Motor neuron (in vitro differentiated cells): ENCODE results near the gene DND1. TPM values are rescaled to one million over a fixed set of nuclear protein-coding genes. Genes with fewer than 3 reads are reported as not detected.
A peak's percentile ranks its signal among the peaks of the same experiment; 100 is the strongest.
"Not testable (repeated sequence)": the region's sequence is repeated elsewhere in the genome, so short reads cannot be mapped to it uniquely, and the experiment has no call there.

Experiments
- ATAC-seq, 8 experiments: fragments of 200-7000 bp; cut with Tn5 transposase; replicated peaks in 6 of 8; 2 replicates each; pipeline ENCODE4 v1.8.0; 2021; ENCODE audit warnings: mild to moderate bottlenecking in 8 of 8, moderate library complexity in 8 of 8
- H3K27ac ChIP-seq, 2 donors: fragments of 250-450 bp; sonication (Bioruptor Pico); 2 replicates each; pipeline ENCODE4 v1.9.0; 2021; ENCODE audit warnings: antibody characterized with exemption in 2 of 2, mild to moderate bottlenecking in 2 of 2, moderate library complexity in 1 of 2
- H3K4me1 ChIP-seq, 2 donors: fragments of 250-450 bp; sonication (Bioruptor Pico); replicated peaks in 1 of 2; 2 replicates each; pipeline ENCODE4 v1.6.1; 2021; ENCODE audit warnings: antibody characterized with exemption in 2 of 2, mild to moderate bottlenecking in 2 of 2, moderate library complexity in 1 of 2
- H3K4me3 ChIP-seq, 5 donors: fragments of 250-450 bp; sonication (Bioruptor Pico); 2 replicates each; pipeline ENCODE4 v1.9.0; 2021; ENCODE audit warnings: antibody characterized with exemption in 5 of 5, mild to moderate bottlenecking in 5 of 5, moderate library complexity in 4 of 5
- WGBS, 10 experiments: fragments of 450-650 bp; shearing (Covaris generic); methylation state at CpG; one replicate each; pipeline ENCODE4 v1.0.0; 2022; 5-methylcytosine and 5-hydroxymethylcytosine counted together
- in situ Hi-C, 9 experiments: fragments of 400-800 bp; cut with MboI; loops; one replicate each; pipeline ENCODE4 v1.15.0; 2021; ENCODE audit warnings: low sequenced_read_pairs in 9 of 9, low pct_unique_long_range_greater_than_20kb in 2 of 9; ENCODE audit not compliant: unreplicated experiment in 9 of 9
- total RNA-seq, 8 experiments: library from RNA; unstranded; fragments of 300-600 nt; gene quantifications; 2 replicates each; pipeline versions ENCODE4 v1.2.3 to v1.2.4, GENCODE V29; 2022

The DND1 gene
- 1 to 10 TPM in 1 of 8 experiments, under 1 TPM in 3, not detected in 4; 0.43 to 1.0 (median 0.46) TPM for total RNA-seq

GRCh38 chr5:140673187-140673976 is at the start of gene DND1:
Gene DND1, minus strand, starts transcription at chr5:140673576. Its CDS starts 34 bp downstream, at chr5:140673542.
- 73 to 100% (median 95%) methylated on average over 1 to 7 of the region's 45 CpGs; no CpG with 5 or more reads in 6 of the 10 experiments for WGBS, 10 experiments
- Histone ChIP-seq H3K27ac (no peak within 1 kb of the TSS), H3K4me1 (no peaks in the 10 kb centered on the region), H3K4me3 (no peak within 1 kb of the TSS)
- peak in 4 of 8 experiments; percentile 13 to 25 (median 16) for ATAC-seq
- in situ Hi-C loops, result loop anchor here in 2 of 9 experiments (25.0 kb wide), 1 partner anchor 111 kb away; the partner anchor contains the start of genes APBB3 (in 2 of the 2), SLC35A4 (in 2 of the 2) and SRA1 (in 2 of the 2)

DNA sequence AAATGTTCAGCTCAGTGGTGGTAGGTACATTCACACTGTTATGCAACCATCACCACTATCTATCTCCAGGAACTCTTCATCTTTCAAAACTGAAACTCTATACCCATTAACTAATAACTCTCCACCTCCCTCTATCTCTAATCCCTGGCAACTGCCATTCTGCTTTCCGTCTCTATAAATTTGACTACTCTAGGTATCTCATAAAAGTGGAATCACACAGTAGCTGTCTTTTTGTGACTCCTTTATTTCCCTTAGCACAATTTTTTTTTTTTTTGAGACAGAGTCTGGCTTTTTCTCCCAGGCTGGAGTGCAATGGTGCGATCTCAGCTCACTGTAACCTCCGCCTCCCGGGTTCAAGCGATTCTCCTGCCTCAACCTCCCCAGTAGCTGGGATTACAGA is 48.0 kb upstream of the DND1 start:
- H3K4me3 ChIP-seq, H3K27ac ChIP-seq, ATAC-seq, in situ Hi-C loops, H3K4me1 ChIP-seq: not testable (repeated sequence)
- whole genome bisulfite sequencing, 10 experiments, result 71 to 100% (median 89%) methylated on average over 1 to 5 of the region's 5 CpGs; no CpG with 5 or more reads in 3 of the 10 experiments

DNA sequence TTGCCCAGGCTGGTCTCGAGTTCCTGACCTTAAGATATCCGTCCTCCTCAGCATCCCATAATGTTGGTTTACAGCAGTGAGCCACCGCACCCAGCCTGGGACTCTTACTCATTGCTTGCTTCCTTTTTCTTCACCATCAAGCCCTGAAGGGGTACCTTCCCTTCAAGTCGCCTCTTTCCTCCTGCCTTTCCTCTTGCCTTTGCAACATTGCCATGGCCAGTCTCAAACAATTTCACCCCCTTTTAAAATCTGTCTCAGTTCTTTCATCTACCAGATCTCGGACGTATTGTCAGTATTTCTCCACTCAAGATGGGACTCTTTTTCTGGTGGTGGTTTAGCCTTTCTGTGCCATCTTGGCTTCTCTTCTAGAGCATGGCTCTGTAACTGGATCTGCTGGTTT is 47.4 kb upstream of the DND1 start:
- 0 to 100% (median 53%) methylated on average over 1 to 6 of the region's 6 CpGs; no CpG with 5 or more reads in 2 of the 10 experiments for WGBS, 10 experiments
- H3K4me3 ChIP-seq, ATAC-seq, H3K4me1 ChIP-seq, in situ Hi-C loops, H3K27ac ChIP-seq: not testable (repeated sequence)

DNA sequence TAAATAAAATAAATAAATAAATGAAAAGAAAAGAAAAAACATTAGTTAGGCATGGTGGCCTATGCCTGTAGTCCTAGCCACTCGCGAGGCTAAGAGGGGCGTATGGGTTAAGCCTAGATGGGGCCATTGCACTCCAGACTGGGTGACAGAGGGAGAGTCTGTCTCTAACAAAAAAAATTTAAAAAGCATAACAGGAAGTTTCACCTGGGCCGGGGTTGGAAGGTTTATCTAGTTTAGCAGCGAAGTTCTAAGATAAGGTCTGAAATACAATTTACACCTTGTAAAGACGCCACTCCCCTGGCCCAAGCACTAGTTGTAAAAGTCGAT is 44.9 kb upstream of the DND1 start:
- ATAC-seq, result no peak
- in situ Hi-C loops, result no loop called here
- Histone ChIP-seq H3K27ac (no peak overlapping the region), H3K4me1 (no peaks in the 10 kb centered on the region), H3K4me3 (no peak overlapping the region)
- WGBS, 10 experiments, result 56 to 100% (median 90%) methylated on average over 1 to 7 of the region's 7 CpGs; no CpG with 5 or more reads in 2 of the 10 experiments

GRCh38 chr5:140716238-140716637 is 42.9 kb upstream of the DND1 start:
- H3K27ac ChIP-seq, ATAC-seq, in situ Hi-C loops, H3K4me1 ChIP-seq, H3K4me3 ChIP-seq: not testable (repeated sequence)
- 57 to 100% (median 82%) methylated on average over 1 to 2 of the region's 2 CpGs; no CpG with 5 or more reads in 4 of the 10 experiments for WGBS, 10 experiments

GRCh38 chr5:140713562-140714094 is 40.3 kb upstream of the DND1 start:
- no peak overlapping the region for H3K27ac ChIP-seq
- 50 to 100% (median 83%) methylated on average over 1 of the region's 1 CpG; no CpG with 5 or more reads in 3 of the 10 experiments for WGBS, 10 experiments

DNA sequence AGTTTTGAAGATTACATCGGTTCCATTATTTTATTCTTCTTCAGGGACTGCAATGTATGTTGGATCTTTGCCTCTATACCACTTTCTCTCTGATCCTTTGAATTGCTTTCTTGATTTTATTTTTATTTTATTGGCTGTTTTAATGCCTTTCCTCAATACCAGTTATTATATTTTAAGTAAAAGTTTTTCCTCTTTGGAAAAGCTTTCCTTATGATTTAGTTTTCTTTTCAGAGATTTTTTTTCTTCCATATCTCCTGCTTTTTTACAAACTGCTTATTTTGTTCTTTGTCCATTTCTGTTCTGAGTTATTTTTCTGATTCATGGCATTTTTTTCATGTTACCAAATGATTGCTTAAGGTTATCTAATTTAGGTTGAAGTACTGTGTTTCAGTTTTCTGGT is 38.4 kb upstream of the DND1 start:
- Histone ChIP-seq H3K4me3 (peak overlapping the region in 1 of 5 donors; percentile 35), H3K4me1 (no peaks in the 10 kb centered on the region), H3K27ac (no peak overlapping the region)
- ATAC-seq, result no peak
- in situ Hi-C loops, result no loop called here
- 54 to 100% (median 92%) methylated on average over 1 of the region's 1 CpG for WGBS, 10 experiments

More at GRCh38 chr5:140713562-140714094, 40.3 kb upstream of the DND1 start:
- in situ Hi-C loops, result no loop called here
- no peak for ATAC-seq
- H3K4me1 ChIP-seq, result no peaks in the 10 kb centered on the region
- no peak overlapping the region for H3K4me3 ChIP-seq

DNA sequence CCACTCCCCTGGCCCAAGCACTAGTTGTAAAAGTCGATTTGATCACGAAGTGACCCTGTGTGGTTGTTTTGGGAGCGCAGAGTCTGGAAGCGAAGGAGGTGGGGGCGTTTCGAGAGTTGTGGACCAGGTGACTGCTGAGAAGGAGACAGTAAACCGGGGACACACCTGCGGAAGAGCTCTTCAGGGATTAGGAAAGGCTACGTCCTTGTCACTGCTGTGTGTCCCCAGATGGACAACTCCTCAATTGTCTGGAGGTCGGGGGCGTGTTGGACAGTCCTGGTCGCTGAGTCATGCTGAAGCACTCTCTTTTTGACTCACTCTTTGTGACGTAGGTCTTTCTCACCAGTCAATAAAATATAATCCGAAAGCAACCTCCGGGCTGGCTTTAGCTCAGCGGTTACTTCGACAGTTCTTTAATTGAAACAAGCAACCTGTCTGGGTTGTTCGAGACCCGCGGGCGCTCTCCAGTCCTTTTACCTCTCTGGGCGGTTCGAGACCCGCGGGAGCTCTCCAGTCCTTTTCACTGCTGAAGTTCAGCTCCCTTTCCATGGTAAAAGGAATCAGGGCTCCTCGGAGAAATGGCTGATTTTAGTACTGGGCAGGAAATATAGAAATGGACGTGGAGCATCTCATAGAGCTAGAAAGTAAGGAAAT is 37.6 kb upstream of the DND1 start:
- in situ Hi-C loops, result no loop called here
- Histone ChIP-seq H3K4me1 (no peaks in the 10 kb centered on the region), H3K4me3 (peak overlapping the region; percentile 18 to 37 (median 23)), H3K27ac (peak overlapping the region; percentile 52 to 64)
- ATAC-seq, result peak; percentile 91 to 97 (median 94)
- WGBS, 10 experiments, result 0 to 27% (median 3%) methylated on average over 2 to 19 of the region's 27 CpGs; no CpG with 5 or more reads in 1 of the 10 experiments

- H3K4me3 ChIP-seq, H3K27ac ChIP-seq, H3K4me1 ChIP-seq, in situ Hi-C loops, ATAC-seq: not testable (repeated sequence)
- WGBS, 10 experiments, result 94 to 100% (median 99%) methylated on average over 1 to 9 of the region's 9 CpGs; no CpG with 5 or more reads in 4 of the 10 experiments
These were observed 35.4 kb upstream of the DND1 start for GRCh38 chr5:140708787-140709186.

DNA sequence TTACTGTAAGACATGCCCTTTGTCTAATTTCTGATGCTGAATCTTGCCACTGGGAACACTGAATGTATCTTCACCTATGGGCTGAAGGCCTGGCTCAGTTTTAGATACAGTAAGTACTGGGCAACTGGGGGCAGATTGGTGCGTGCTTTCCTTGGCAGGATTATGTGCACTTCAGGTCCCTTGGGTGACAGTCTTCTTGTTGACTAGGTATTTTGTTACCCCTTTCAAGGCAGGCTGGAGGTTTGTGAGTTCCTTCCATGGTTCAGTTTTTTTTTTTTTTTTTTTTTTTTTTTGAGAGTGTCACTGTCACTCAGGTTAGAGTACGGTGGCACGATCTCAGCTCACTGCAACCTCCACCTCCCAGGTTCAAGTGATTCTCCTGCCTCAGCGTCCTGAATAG is 34.4 kb upstream of the DND1 start:
- 78 to 100% (median 93%) methylated on average over 1 to 4 of the region's 4 CpGs; no CpG with 5 or more reads in 4 of the 10 experiments for WGBS, 10 experiments
- no peak overlapping the region for H3K27ac ChIP-seq
- no peak for ATAC-seq
- in situ Hi-C loops, result no loop called here
- no peaks in the 10 kb centered on the region for H3K4me1 ChIP-seq
- no peak overlapping the region for H3K4me3 ChIP-seq

- Histone ChIP-seq H3K27ac (peak within 1 kb of the TSS; percentile 18 to 84), H3K4me1 (peaks cover 5 to 7% of the 10 kb centered on the region in 2 donors), H3K4me3 (peak within 1 kb of the TSS; percentile 41 to 76 (median 69))
- in situ Hi-C loops, result no loop called here
- 0 to 12% (median 2%) methylated on average over 5 to 29 of the region's 44 CpGs; no CpG with 5 or more reads in 2 of the 10 experiments for WGBS, 10 experiments
- ATAC-seq, result peak; percentile 93 to 99 (median 98)
These were observed 27.1 kb upstream of the DND1 start, which contains the start of gene ZMAT2 for GRCh38 chr5:140700177-140701144. Gene ZMAT2, plus strand, starts transcription at chr5:140700447. Its CDS starts 14 bp downstream, at chr5:140700461.
